ENCODE data around the gene MYO1C. TPM values are rescaled to one million over a fixed set of nuclear protein-coding genes. Genes with fewer than 3 reads are reported as not detected.
"Not testable (repeated sequence)": the region's sequence is repeated elsewhere in the genome, so short reads cannot be mapped to it uniquely, and the experiment has no call there.

MYO1C gene
- polyA plus RNA-seq, 1 donor from 2014 or later: 5.7 TPM

- TF ChIP-seq REST (IDR thresholded peaks at IDR 0.05; ENCODE audit: borderline replicate concordance): no peak
Measured at GRCh38 chr17:1454541-1454940, 37.9 kb downstream of the MYO1C start (continued).

- H4K20me1 ChIP-seq (ENCODE audit: insufficient read depth); H3K36me3 ChIP-seq (ENCODE audit: insufficient read depth, low read length); H3K4me2 ChIP-seq (ENCODE audit: low read length); H3K9ac ChIP-seq (ENCODE audit: low read length); H2AFZ ChIP-seq (ENCODE audit: low read depth, low read length); H3F3A ChIP-seq (ENCODE audit: insufficient read depth, low read length, poor library complexity, severe bottlenecking); H3K9me3 ChIP-seq (ENCODE audit: low read length); H3K27ac ChIP-seq (ENCODE audit: low read length); H3K9me2 ChIP-seq (ENCODE audit: insufficient read depth, low read length); H3K27me3 ChIP-seq (ENCODE audit: insufficient read depth, low read depth, low read length): not testable (repeated sequence)
- Histone ChIP-seq H3K79me2 (replicated peaks; ENCODE audit: insufficient read depth, low read length) (peaks cover 63% of the 10 kb centered on the region), H3K4me3 (ENCODE audit: low read length) (peak overlapping the region; percentile 15)
Measured at GRCh38 chr17:1453694-1454093, 38.8 kb downstream of the MYO1C start.

GRCh38 chr17:1452836-1453235, 39.6 kb downstream of the MYO1C start:
- H3K9me2 ChIP-seq (ENCODE audit: insufficient read depth, low read length): no peaks in the 10 kb centered on the region
- H3K4me3 ChIP-seq (ENCODE audit: low read length): no peak overlapping the region
- H3K27ac ChIP-seq (ENCODE audit: low read length): no peak overlapping the region
- no peak for TF ChIP-seq TAF1 (IDR thresholded peaks at IDR 0.05; ENCODE audit: low read depth)
- TF ChIP-seq MXI1 (conservative IDR thresholded peaks at IDR 0.05; ENCODE audit: poor library complexity, severe bottlenecking): no peak
- no peak for TF ChIP-seq CTCF (IDR thresholded peaks at IDR 0.05; ENCODE audit: poor library complexity, severe bottlenecking)
- TF ChIP-seq EZH2 (IDR thresholded peaks at IDR 0.05; ENCODE audit: borderline replicate concordance, insufficient read depth, low read length, poor library complexity, severe bottlenecking): no peak
- TF ChIP-seq RAD21 (conservative IDR thresholded peaks at IDR 0.05): no peak
- TF ChIP-seq REST (IDR thresholded peaks at IDR 0.05; ENCODE audit: borderline replicate concordance): no peak
- TF ChIP-seq POLR2AphosphoS5 (IDR thresholded peaks at IDR 0.05): no peak
- TF ChIP-seq SMC3 (conservative IDR thresholded peaks at IDR 0.05; ENCODE audit: poor library complexity): no peak
- no peak for TF ChIP-seq EP300 (conservative IDR thresholded peaks at IDR 0.05; ENCODE audit: poor library complexity, severe bottlenecking)
- no peaks in the 10 kb centered on the region for H3F3A ChIP-seq (ENCODE audit: insufficient read depth, low read length, poor library complexity, severe bottlenecking)
- no peaks in the 10 kb centered on the region for H3K9me3 ChIP-seq (ENCODE audit: low read length)
- no peak overlapping the region for H3K9ac ChIP-seq (ENCODE audit: low read length)
- peaks cover 71% of the 10 kb centered on the region for H3K79me2 ChIP-seq (replicated peaks; ENCODE audit: insufficient read depth, low read length)
- H3K27me3 ChIP-seq (ENCODE audit: insufficient read depth, low read depth, low read length): no peaks in the 10 kb centered on the region
- H3K36me3 ChIP-seq (ENCODE audit: insufficient read depth, low read length): no peaks in the 10 kb centered on the region
- H2AFZ ChIP-seq (ENCODE audit: low read depth, low read length): no peak overlapping the region
- H3K4me2 ChIP-seq (ENCODE audit: low read length): no peak overlapping the region
- H4K20me1 ChIP-seq (ENCODE audit: insufficient read depth): peaks cover 4% of the 10 kb centered on the region

- not testable (repeated sequence) for H3K36me3 ChIP-seq (ENCODE audit: insufficient read depth, low read length); H3K9me2 ChIP-seq (ENCODE audit: insufficient read depth, low read length); H4K20me1 ChIP-seq (ENCODE audit: insufficient read depth); H3K27me3 ChIP-seq (ENCODE audit: insufficient read depth, low read depth, low read length); H3F3A ChIP-seq (ENCODE audit: insufficient read depth, low read length, poor library complexity, severe bottlenecking); H3K9me3 ChIP-seq (ENCODE audit: low read length); H3K9ac ChIP-seq (ENCODE audit: low read length); H3K4me2 ChIP-seq (ENCODE audit: low read length); H2AFZ ChIP-seq (ENCODE audit: low read depth, low read length); H3K4me3 ChIP-seq (ENCODE audit: low read length); H3K27ac ChIP-seq (ENCODE audit: low read length)
- H3K79me2 ChIP-seq (replicated peaks; ENCODE audit: insufficient read depth, low read length): peaks cover 85% of the 10 kb centered on the region
Measured at GRCh38 chr17:1450261-1450660, 42.2 kb downstream of the MYO1C start.

Measured in neural cell (in vitro differentiated cells).